PC-3 (cell line): ENCODE results near the gene PCDHGC3.

Source experiments
- EZH2phosphoT487 ChIP-seq: fragments of 300-600 bp; sonication (generic); IDR thresholded peaks from 2 replicates; pipeline ENCODE4 v1.6.1; 2018; ENCODE audit warnings: mild to moderate bottlenecking, antibody characterized with exemption, low read length, borderline replicate concordance
- TF ChIP-seq, protein P1 (sequence below): fragments of 300-600 bp; sonication (generic); conservative IDR thresholded peaks from 2 replicates; pipeline ENCODE4 v1.5.1; 2017; ENCODE audit warnings: antibody characterized with exemption, low read depth, mild to moderate bottlenecking, low read length

DNA sequence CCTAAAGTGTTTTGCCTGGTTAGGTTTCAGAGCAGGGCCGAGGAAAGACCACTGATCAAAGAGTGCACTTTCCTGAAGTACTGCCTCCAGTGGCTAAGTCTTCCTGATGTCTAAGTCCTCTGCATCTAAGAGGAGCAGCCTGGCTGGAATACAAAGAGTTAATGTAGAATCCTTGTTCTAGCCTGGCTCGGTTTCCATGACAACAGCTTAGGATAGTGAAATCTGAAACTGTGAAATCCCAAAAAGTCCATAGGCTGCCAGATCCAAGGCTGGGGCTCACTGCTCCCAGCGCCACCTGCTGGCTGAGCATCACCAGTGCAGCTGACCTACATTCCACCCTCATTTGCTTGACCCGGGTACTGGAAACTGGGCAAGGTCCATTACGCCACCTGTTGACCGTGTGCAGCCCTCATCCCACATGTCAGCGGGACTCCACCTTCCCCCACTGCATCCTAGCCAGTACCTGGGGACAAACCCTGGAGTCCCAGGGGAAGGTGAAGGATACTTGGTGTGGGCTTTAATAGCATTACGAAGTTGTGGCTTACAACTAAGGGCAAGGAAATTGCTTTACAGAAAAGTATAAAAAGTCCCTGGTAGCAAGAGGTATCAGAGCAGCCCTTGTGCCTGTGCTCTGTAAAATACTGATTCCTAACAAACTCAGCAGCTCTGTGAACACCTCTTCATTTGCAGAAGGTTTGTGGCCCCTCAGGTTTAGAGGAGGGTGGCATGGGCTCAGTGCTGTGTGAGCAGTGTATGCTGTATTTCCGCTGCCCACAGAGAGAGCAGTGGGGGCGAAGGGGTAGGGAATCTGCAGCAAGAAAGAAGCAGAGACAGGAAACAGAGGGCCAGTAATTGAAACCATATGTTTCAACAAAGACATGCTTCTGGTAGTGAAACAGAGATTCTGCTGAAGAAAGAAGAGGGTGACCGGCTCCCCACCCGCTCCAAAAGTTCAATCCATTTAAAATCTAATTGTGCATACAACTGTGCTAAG lies 49.1 kb downstream of the PCDHGC3 start:
- TF ChIP-seq, protein P1, sequence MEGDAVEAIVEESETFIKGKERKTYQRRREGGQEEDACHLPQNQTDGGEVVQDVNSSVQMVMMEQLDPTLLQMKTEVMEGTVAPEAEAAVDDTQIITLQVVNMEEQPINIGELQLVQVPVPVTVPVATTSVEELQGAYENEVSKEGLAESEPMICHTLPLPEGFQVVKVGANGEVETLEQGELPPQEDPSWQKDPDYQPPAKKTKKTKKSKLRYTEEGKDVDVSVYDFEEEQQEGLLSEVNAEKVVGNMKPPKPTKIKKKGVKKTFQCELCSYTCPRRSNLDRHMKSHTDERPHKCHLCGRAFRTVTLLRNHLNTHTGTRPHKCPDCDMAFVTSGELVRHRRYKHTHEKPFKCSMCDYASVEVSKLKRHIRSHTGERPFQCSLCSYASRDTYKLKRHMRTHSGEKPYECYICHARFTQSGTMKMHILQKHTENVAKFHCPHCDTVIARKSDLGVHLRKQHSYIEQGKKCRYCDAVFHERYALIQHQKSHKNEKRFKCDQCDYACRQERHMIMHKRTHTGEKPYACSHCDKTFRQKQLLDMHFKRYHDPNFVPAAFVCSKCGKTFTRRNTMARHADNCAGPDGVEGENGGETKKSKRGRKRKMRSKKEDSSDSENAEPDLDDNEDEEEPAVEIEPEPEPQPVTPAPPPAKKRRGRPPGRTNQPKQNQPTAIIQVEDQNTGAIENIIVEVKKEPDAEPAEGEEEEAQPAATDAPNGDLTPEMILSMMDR: peak; percentile 98
- no peak for TF ChIP-seq EZH2phosphoT487
